ENCODE measurements around the gene ABHD17C.

DNA sequence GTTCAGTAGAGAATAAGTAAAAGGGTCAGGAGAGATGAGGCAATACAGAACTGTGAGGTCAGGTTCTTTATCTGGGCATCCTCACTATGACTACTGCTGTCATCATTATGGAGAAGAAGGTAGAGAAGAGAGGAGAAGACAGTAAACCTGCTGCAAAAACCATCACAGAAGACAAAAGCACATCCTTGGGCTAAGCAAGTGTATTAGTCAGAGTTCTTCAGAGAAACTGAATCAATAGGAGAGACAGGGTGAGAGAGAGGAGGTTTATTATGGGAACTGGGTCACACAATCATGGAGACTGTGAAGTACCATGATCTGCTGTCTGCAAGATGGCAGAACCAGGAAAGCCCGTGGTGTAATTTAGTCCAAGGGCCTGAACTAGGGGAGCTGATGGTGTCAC is 9.5 kb upstream of the ABHD17C start:
- no peak for TF ChIP-seq SPI1 (IDR thresholded peaks at IDR 0.05; ENCODE audit: borderline replicate concordance, low read depth)
- TF ChIP-seq, protein P1, sequence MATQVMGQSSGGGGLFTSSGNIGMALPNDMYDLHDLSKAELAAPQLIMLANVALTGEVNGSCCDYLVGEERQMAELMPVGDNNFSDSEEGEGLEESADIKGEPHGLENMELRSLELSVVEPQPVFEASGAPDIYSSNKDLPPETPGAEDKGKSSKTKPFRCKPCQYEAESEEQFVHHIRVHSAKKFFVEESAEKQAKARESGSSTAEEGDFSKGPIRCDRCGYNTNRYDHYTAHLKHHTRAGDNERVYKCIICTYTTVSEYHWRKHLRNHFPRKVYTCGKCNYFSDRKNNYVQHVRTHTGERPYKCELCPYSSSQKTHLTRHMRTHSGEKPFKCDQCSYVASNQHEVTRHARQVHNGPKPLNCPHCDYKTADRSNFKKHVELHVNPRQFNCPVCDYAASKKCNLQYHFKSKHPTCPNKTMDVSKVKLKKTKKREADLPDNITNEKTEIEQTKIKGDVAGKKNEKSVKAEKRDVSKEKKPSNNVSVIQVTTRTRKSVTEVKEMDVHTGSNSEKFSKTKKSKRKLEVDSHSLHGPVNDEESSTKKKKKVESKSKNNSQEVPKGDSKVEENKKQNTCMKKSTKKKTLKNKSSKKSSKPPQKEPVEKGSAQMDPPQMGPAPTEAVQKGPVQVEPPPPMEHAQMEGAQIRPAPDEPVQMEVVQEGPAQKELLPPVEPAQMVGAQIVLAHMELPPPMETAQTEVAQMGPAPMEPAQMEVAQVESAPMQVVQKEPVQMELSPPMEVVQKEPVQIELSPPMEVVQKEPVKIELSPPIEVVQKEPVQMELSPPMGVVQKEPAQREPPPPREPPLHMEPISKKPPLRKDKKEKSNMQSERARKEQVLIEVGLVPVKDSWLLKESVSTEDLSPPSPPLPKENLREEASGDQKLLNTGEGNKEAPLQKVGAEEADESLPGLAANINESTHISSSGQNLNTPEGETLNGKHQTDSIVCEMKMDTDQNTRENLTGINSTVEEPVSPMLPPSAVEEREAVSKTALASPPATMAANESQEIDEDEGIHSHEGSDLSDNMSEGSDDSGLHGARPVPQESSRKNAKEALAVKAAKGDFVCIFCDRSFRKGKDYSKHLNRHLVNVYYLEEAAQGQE (IDR thresholded peaks at IDR 0.05; ENCODE audit: insufficient replicate concordance, low read depth): no peak
